ENCODE measurements around the gene GABRQ. TPM values are rescaled to one million over a fixed set of nuclear protein-coding genes. Genes with fewer than 3 reads are reported as not detected.

The GABRQ gene
- total RNA-seq, 4 donors from 2014 or later: 0.57 to 1.5 (median 1.3) TPM

DNA sequence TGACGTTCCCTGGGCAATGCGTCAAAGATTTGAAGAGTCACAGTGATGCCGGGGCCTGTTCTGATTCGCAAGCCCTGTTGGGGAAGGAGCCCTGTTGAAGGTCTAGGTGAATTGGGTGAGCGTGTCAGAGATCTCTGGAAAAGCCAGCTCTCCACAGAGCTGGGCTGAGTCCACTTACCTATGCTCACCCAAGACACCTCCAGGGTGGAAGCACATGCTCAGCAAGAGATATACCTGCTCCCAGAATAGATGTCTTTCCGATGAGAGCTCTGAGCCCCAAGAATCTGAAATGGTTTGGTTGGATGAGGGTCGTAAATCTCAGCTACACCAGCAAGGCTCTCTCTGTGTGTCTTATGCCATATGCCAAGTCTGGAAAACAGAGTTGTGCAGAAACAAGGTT is 1.7 kb downstream of the GABRQ start:
- no peak for DNase-seq
- intact Hi-C loops (cut with DNase I): loop anchor here (5.0 kb wide), 1 partner anchor 887 kb away; no protein-coding TSS in a partner anchor
- H3K36me3 ChIP-seq: no peaks in the 10 kb centered on the region
- WGBS, 2 donors: 57 to 60% methylated on average over 5 to 7 of the region's 7 CpGs
- H3K27ac ChIP-seq: no peak overlapping the region
- peaks cover 0 to 26% (median 0%) of the 10 kb centered on the region in 3 donors for H3K4me1 ChIP-seq
- peaks cover 0 to 42% (median 2%) of the 10 kb centered on the region in 4 donors for H3K27me3 ChIP-seq
- H3K9me3 ChIP-seq: no peaks in the 10 kb centered on the region
- no peak for TF ChIP-seq POLR2A (IDR thresholded peaks at IDR 0.05)
- no peak overlapping the region for H3K4me3 ChIP-seq

DNA sequence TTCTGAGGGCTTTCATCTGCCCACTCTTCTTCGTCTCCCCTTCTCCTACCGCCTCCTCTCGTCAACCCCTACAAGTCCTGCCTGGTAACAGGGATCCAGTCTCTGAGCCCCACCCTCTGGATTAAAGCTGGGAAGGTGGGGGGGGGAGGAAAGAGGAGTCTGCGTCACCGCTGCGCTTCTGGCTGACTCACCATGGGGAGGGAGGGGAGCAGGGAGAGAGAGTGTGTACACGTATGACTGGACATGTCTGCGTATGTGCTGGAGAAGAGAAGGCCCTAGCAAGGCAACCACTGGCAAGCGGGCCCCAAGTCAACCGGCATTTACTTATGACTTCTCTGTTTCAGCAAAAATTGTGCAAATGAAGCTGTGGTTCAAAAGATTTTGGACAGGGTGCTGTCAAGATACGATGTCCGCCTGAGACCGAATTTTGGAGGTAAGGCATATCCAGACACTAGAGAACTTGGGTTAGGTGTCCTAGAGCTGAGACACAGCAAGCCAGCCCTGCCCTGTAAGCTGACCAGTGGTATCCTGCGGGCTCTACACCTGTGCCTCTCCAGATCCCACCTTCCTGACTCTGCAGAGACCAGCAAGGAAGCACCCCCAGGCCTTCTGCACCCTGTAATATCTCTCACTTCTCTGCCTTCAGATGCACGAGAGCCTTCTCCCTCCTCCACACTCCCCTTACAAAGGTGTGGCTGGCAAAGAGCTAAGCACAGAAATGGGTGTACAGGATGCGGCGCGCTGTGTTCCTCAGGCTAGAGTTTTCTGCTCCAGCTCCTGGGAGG is 2.5 kb downstream of the GABRQ start:
- WGBS, 2 donors: 16 to 78% methylated on average over 6 to 16 of the region's 18 CpGs
- H3K4me3 ChIP-seq: no peak overlapping the region
- DNase-seq: no peak
- peaks cover 0 to 42% (median 2%) of the 10 kb centered on the region in 4 donors for H3K27me3 ChIP-seq
- TF ChIP-seq, protein P1, sequence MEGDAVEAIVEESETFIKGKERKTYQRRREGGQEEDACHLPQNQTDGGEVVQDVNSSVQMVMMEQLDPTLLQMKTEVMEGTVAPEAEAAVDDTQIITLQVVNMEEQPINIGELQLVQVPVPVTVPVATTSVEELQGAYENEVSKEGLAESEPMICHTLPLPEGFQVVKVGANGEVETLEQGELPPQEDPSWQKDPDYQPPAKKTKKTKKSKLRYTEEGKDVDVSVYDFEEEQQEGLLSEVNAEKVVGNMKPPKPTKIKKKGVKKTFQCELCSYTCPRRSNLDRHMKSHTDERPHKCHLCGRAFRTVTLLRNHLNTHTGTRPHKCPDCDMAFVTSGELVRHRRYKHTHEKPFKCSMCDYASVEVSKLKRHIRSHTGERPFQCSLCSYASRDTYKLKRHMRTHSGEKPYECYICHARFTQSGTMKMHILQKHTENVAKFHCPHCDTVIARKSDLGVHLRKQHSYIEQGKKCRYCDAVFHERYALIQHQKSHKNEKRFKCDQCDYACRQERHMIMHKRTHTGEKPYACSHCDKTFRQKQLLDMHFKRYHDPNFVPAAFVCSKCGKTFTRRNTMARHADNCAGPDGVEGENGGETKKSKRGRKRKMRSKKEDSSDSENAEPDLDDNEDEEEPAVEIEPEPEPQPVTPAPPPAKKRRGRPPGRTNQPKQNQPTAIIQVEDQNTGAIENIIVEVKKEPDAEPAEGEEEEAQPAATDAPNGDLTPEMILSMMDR (IDR thresholded peaks at IDR 0.05): no peak
- no peak for TF ChIP-seq POLR2A (IDR thresholded peaks at IDR 0.05)
- H3K9me3 ChIP-seq: no peaks in the 10 kb centered on the region
- no peaks in the 10 kb centered on the region for H3K36me3 ChIP-seq
- H3K4me1 ChIP-seq: peaks cover 0 to 26% (median 0%) of the 10 kb centered on the region in 3 donors
- intact Hi-C loops (cut with DNase I): no loop called here
- H3K27ac ChIP-seq: no peak overlapping the region

DNA sequence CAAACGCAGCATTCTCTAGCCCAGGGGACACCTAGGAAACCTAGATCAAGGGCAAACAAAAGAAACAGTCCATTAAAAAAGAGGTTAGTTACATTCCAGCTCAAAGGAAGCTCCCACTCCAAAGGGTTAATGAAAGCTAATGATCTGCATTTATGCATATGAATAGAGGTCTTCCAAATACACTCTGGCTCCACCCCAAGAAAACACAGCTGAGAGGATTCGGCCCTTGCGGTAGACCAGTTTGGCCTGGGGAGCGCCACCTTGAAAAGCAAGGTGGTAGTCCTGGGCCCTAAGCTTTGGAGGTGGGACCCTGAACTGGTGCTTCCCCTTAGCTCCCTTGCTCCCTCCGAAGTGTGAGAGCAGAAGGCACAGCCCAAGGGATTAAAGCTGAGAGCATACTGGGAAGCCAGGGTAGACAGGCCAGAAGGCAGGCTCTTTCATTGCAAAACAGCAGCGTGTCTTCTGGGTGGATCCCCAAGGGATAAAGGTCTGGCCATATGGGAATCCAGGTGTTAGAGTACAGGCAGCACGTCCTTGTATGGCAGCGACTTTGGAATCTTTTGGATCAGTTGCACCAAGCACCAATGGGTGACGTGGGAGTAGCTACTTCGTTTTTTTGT is 3.7 kb downstream of the GABRQ start:
- Histone ChIP-seq H3K4me3 (no peak overlapping the region), H3K27ac (no peak overlapping the region), H3K36me3 (no peaks in the 10 kb centered on the region), H3K27me3 (peaks cover 0 to 39% (median 2%) of the 10 kb centered on the region in 4 donors), H3K9me3 (no peaks in the 10 kb centered on the region), H3K4me1 (peaks cover 0 to 26% (median 0%) of the 10 kb centered on the region in 3 donors)
- no peak for DNase-seq
- no peak for TF ChIP-seq POLR2A (IDR thresholded peaks at IDR 0.05)
- TF ChIP-seq, protein P1 (IDR thresholded peaks at IDR 0.05): no peak
- intact Hi-C loops (cut with DNase I): no loop called here
- 63 to 88% methylated on average over 6 to 7 of the region's 10 CpGs for WGBS, 2 donors

DNA sequence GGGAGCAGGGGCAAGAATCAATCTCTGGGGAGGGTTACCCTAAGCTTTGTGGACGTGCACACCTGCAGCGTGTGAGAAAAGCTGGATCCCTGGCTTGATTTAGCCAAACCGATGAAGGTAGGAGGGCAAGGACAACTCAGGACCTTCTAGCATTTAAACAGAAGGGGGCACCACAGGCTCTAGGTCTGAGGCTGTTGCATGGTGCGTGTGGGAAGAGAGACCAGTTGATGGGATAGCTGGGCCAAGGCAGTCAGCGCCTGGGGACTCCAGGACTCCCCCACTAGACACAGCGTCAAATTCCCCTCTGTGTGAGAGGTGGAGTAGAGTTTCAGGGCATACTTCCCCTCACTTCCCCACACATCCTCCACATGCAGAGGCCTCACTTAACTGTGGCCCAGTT is 4.3 kb downstream of the GABRQ start:
- Histone ChIP-seq H3K9me3 (no peaks in the 10 kb centered on the region), H3K36me3 (no peaks in the 10 kb centered on the region), H3K4me1 (peaks cover 0 to 26% (median 0%) of the 10 kb centered on the region in 3 donors), H3K4me3 (no peak overlapping the region), H3K27ac (no peak overlapping the region), H3K27me3 (peaks cover 0 to 32% (median 0%) of the 10 kb centered on the region in 4 donors)
- DNase-seq: no peak
- TF ChIP-seq POLR2A (IDR thresholded peaks at IDR 0.05): no peak
- TF ChIP-seq, protein P1 (IDR thresholded peaks at IDR 0.05): no peak
- 56% methylated on average over 4 of the region's 6 CpGs; no CpG with 5 or more reads in 1 of the 2 donors for WGBS, 2 donors
- intact Hi-C loops (cut with DNase I): no loop called here

DNA sequence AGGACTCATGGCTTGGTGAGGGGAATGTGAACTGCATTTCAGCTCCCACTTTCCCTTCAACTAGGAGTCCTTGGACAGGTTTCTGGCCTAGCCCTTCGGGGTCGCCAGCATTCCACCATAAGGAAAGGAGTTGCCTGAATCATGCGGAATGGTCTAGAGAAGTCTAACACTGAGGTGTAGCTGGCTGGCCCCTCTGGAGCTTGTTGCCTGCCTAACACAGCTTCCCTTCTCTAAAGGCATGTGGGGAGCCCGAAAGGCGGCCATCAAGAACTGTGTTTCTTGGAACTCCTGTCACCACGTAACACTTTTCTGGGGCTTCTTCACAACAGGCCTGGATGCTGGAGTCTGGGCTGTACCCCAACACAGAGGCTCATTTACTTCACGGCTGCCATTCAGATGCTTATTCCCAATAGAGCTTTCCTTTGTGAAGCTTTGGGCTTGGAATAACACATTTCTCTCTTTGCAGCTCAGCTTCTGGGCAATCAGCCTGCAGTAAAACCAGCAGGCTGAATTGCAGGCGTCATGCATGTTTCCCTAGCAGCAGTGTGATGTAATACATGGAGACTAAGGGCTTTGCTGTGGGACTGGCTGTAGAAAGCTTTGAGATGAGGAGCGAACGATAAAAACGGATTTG is 5.4 kb downstream of the GABRQ start:
- DNase-seq: no peak
- Histone ChIP-seq H3K27me3 (peaks cover 0 to 22% (median 0%) of the 10 kb centered on the region in 4 donors), H3K4me1 (peaks cover 0 to 19% (median 0%) of the 10 kb centered on the region in 3 donors), H3K36me3 (no peaks in the 10 kb centered on the region), H3K9me3 (no peaks in the 10 kb centered on the region), H3K4me3 (no peak overlapping the region), H3K27ac (no peak overlapping the region)
- WGBS, 2 donors: 78 to 98% methylated on average over 7 to 11 of the region's 11 CpGs
- no peak for TF ChIP-seq POLR2A (IDR thresholded peaks at IDR 0.05)
- TF ChIP-seq, protein P1 (IDR thresholded peaks at IDR 0.05): no peak
- intact Hi-C loops (cut with DNase I): no loop called here
